ENCODE results near the gene CLIC2.
"Not testable (repeated sequence)": the region's sequence is repeated elsewhere in the genome, so short reads cannot be mapped to it uniquely, and the experiment has no call there.

Gene CLIC2

DNA sequence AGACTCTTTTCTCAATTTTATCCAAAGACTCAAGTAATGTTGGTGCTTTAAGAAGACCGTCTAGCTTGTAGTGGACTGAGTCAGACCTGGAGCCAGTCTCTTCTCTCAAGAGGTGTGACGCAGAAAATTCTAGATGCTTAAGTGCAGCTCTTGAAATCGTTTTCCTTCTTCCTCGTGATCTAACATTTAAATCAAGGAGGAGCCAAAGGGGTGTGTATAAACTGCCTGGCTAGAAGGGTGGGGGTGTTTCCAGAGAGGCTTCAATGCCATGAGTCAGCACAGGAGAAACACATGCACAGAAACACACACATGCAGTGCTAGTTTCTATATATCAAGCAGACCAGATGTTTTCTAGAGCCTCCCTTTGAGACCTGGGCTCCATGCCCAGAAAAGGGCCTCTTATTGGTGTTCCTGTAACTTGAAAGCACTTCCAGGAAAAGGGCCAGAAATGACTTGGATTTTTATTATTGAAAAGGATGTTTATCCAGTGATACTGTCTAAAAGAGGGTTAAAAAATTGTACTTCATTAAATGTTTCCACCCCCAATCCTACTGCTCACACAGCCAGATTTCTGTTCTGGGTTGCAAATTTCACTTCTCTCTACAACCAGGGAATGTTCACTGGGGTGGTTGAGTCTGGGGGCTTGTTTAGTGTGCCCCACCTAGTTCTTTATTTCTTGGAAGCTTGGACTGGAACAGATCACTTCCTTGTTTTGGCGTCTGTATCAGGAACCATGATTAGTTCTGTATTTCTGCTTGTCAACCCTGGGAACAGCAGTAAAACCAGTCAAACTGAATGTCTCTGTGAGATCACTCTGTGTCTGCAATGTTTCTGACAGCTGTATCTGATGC, at the start of gene CLIC2:
Gene CLIC2, minus strand, starts transcription at position 129 of the 851 bp plus-strand sequence. CDS start 187 bp downstream, outside the sequence.
- Mint-ChIP-seq H3K36me3 (no peaks in the 10 kb centered on the region), H3K4me3 (no peak within 1 kb of the TSS), H3K27ac (no peak within 1 kb of the TSS), H3K4me1 (no peaks in the 10 kb centered on the region), H3K9me3 (no peaks in the 10 kb centered on the region)
- no peak for DNase-seq (ENCODE audit: low spot score in 2 of 2)
- no peak for ATAC-seq

GRCh38 chrX:155382529-155382967, 48.1 kb upstream of the CLIC2 start:
- DNase-seq (ENCODE audit: low spot score in 2 of 2); H3K36me3 Mint-ChIP-seq; H3K4me1 Mint-ChIP-seq; H3K4me3 Mint-ChIP-seq; H3K27ac Mint-ChIP-seq; H3K9me3 Mint-ChIP-seq: not testable (repeated sequence)
- ATAC-seq, result peak; percentile 55

DNA sequence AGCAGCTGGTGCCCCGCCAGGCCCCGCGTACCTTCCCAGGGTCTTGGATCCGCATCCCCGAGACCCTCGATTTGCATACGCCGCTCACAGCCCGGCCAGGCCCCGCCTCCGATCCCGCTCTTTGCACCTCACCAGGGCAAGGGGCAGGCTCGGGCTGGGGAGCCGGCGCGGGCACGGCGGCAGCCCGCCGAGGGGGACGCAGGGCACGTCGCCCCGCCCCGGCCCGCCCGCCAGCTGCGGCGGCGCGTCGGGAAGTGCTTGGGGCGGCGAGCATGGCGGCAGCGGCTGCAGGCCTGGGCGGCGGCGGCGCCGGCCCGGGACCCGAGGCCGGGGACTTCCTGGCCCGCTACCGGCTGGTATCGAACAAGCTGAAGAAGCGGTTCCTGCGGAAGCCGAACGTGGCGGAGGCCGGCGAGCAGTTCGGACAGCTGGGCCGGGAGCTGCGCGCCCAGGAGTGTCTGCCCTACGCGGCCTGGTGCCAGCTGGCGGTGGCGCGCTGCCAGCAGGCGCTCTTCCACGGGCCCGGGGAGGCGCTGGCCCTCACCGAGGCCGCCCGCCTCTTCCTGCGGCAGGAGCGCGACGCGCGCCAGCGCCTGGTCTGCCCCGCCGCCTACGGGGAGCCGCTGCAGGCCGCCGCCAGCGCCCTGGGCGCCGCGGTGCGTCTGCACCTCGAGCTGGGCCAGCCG, 47.6 kb upstream of the CLIC2 start, which contains the start of gene F8A2:
Gene F8A2, plus strand, starts transcription at position 253 of the 686 bp plus-strand sequence. Its CDS starts 20 bp downstream, at position 273.
- H3K4me1 Mint-ChIP-seq; H3K9me3 Mint-ChIP-seq; H3K36me3 Mint-ChIP-seq; H3K27ac Mint-ChIP-seq; DNase-seq (ENCODE audit: low spot score in 2 of 2); H3K4me3 Mint-ChIP-seq: not testable (repeated sequence)
- ATAC-seq, result peak; percentile 80

DNA sequence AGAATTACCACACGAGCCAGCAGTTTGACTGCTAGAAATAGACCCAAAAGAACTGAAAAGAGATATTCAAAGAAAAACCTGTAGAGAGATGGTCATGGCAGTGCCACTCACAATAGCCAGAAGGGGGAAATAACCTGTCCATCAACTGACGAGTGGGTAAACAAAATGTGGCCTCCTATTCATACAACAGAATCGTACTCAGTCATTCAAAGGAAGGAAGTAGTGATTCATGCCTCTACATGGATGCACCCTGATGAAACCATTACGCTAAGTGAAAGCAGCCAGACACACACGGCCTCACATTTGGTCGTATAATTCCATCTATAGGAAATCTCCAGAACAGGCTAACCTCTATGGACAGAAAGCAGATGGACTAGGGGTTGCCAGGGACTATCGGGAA, 45.4 kb upstream of the CLIC2 start:
- DNase-seq (ENCODE audit: low spot score in 2 of 2); H3K27ac Mint-ChIP-seq; H3K4me3 Mint-ChIP-seq; H3K4me1 Mint-ChIP-seq; H3K9me3 Mint-ChIP-seq; H3K36me3 Mint-ChIP-seq: not testable (repeated sequence)
- ATAC-seq, result peak; percentile 81

DNA sequence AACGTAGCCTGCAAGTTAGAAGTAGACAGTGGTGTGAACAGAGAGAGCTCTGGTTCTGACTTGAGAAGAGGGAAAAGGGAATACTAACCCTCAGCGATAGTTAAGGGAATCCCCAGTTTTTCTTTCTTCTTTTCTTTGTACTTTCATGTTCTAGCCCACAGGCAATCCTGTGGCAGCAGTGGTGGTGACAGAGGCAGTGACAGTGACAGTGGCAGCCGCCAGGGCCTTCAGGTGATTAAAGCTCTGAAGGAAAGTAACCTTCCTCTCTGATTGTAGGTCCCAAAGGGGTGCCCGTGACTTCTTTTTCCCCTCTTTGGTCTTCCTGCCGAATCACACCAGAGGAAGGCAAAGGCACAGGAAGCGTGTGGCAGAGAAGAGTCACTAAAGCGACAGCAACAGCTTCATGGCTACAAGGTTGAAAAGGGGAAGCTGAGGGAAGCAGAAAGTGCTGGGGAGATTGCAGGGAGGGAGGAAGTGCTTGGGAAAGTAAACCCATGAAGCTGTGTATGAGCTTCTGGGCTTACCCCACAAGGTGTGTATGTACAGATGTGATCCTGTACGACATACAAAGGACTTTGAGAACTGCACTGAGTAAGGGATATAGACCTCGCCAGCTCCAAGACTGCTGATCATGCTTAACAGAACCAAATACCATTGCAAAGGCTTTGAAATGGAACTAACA, 39.5 kb upstream of the CLIC2 start:
- not testable (repeated sequence) for H3K36me3 Mint-ChIP-seq; H3K9me3 Mint-ChIP-seq; H3K27ac Mint-ChIP-seq; H3K4me3 Mint-ChIP-seq; H3K4me1 Mint-ChIP-seq; DNase-seq (ENCODE audit: low spot score in 2 of 2)
- ATAC-seq, result peak; percentile 68

- H3K4me3 Mint-ChIP-seq; DNase-seq (ENCODE audit: low spot score in 2 of 2); H3K9me3 Mint-ChIP-seq; H3K27ac Mint-ChIP-seq; H3K4me1 Mint-ChIP-seq; ATAC-seq; H3K36me3 Mint-ChIP-seq: not testable (repeated sequence)
These were observed 29.3 kb upstream of the CLIC2 start for GRCh38 chrX:155363712-155364111.

DNA sequence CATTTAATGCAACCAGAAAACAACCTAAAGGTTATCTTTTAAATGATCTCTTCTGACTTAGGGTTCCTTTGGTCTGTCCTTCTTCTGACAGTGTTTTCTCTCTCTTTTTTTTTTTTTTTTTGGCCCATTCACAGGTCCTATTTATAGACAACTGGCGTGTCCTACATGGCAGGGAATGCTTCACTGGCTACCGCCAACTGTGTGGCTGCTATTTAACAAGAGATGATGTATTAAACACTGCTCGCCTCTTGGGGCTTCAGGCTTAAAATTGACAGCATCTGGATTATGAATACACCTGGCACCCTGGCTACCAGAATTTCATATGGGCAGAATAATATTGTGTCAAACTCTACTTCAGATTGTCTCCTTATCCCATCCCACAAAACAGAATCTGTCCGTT, 15.0 kb upstream of the CLIC2 start:
- not testable (repeated sequence) for H3K4me1 Mint-ChIP-seq; H3K36me3 Mint-ChIP-seq; H3K4me3 Mint-ChIP-seq; DNase-seq (ENCODE audit: low spot score in 2 of 2); H3K9me3 Mint-ChIP-seq; H3K27ac Mint-ChIP-seq; ATAC-seq

GRCh38 chrX:155345689-155346088, 11.3 kb upstream of the CLIC2 start:
- H3K9me3 Mint-ChIP-seq; H3K4me1 Mint-ChIP-seq; ATAC-seq; H3K36me3 Mint-ChIP-seq; H3K27ac Mint-ChIP-seq; H3K4me3 Mint-ChIP-seq; DNase-seq (ENCODE audit: low spot score in 2 of 2): not testable (repeated sequence)

GRCh38 chrX:155335337-155335712, 911 bp upstream of the CLIC2 start:
- not testable (repeated sequence) for H3K4me3 Mint-ChIP-seq; DNase-seq (ENCODE audit: low spot score in 2 of 2); H3K36me3 Mint-ChIP-seq; H3K27ac Mint-ChIP-seq; H3K9me3 Mint-ChIP-seq; H3K4me1 Mint-ChIP-seq; ATAC-seq

DNA sequence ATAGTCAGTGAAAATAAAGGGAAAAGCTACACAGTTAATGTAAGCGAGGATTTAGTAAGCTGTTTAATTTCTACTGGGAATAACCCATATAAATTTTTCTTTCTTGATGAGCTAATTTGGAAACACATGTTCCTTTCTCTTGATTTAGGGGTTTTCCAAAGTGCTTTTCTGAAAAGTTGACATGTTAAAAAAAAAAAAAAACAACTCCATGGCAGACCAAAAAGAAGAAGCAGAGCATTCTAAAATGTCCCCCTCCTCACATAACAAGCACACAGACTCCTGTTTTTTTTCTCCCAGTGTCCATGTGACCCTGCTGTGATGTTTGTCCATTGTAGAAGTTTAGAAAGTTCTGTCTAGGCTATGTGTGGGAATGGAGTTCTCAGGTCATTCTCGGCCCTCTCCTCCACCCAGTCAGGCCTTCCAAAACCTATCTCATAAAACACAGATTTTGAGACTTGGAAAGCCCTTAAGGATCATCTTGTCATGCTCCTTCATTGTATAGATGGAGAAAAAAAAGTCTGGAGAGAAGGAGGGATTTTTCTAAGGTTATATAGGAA, 792 bp downstream of the CLIC2 start:
- Mint-ChIP-seq H3K27ac (no peak overlapping the region), H3K4me1 (no peaks in the 10 kb centered on the region), H3K36me3 (no peaks in the 10 kb centered on the region), H3K4me3 (no peak overlapping the region), H3K9me3 (no peaks in the 10 kb centered on the region)
- ATAC-seq (no peak), DNase-seq (ENCODE audit: low spot score in 2 of 2) (no peak)

DNA sequence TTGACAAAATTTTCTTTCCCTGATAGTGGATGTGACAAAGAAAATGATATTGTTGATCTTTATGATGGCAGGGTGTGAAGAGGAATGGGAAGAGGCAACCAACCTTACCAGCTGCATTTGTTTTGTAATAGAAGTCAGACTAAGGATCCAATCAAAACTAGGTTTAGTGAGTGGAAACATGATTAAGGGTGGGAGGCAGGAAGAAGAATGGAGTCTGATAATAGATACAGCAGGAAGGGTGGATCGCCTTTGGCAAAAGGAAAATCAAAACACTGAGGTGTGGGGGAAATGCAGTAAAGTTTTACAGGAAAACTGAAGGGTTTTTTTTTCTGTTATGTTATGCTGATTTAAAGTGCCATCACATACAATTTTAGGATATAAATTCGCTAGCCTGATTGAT, 3.4 kb downstream of the CLIC2 start:
- Mint-ChIP-seq H3K27ac (no peak overlapping the region), H3K9me3 (no peaks in the 10 kb centered on the region), H3K4me1 (no peaks in the 10 kb centered on the region), H3K4me3 (no peak overlapping the region), H3K36me3 (no peaks in the 10 kb centered on the region)
- ATAC-seq, result no peak
- DNase-seq (ENCODE audit: low spot score in 2 of 2), result no peak

DNA sequence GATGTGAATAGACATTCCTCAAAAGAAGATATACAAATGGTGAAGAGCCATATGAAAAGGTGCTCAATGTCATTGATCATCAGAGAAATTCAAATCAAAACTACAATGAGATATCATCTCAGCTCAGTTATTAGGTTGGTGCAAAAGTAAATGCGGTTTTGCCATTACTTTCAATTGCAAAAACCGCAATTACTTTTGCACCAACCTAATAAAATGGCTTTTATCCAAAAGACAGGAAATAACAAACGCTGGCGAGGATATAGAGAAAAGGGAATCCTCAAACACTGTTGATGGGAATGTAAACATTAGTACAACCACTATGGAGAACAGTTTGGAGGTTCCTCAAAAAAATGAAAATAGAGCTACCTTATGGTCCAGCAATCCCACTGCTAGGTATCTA, 5.1 kb downstream of the CLIC2 start:
- H3K9me3 Mint-ChIP-seq, result no peaks in the 10 kb centered on the region

GRCh38 chrX:155326610-155327009, 7.8 kb downstream of the CLIC2 start:
- H3K9me3 Mint-ChIP-seq, result no peaks in the 10 kb centered on the region
- no peak overlapping the region for H3K27ac Mint-ChIP-seq
- no peak overlapping the region for H3K4me3 Mint-ChIP-seq
- no peaks in the 10 kb centered on the region for H3K36me3 Mint-ChIP-seq
- H3K4me1 Mint-ChIP-seq, result no peaks in the 10 kb centered on the region
- no peak for ATAC-seq
- no peak for DNase-seq (ENCODE audit: low spot score in 2 of 2)

More for the DNA sequence above, 5.1 kb downstream of the CLIC2 start:
- DNase-seq (ENCODE audit: low spot score in 2 of 2) (no peak), ATAC-seq (no peak)
- H3K36me3 Mint-ChIP-seq, result no peaks in the 10 kb centered on the region
- no peak overlapping the region for H3K4me3 Mint-ChIP-seq
- no peak overlapping the region for H3K27ac Mint-ChIP-seq
- no peaks in the 10 kb centered on the region for H3K4me1 Mint-ChIP-seq

DNA sequence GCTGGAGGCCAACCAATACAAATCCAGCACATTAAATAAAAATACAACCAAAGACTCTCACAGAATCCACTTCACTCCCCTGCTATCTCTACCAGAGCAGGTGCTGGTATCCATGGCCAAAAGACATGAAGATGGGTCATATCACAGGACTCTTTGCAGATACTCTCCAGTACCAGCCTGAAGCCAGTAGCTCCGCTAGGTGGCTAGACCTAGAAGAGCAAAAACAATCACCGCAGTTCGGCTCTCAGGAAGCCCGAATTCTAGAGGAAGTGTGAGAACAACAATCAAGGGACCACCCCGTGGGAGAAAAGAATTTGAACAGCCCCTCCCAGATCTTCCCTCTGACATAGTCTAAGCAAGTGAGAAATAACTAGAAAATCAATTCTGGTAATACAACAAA, 20.2 kb downstream of the CLIC2 start:
- DNase-seq (ENCODE audit: low spot score in 2 of 2) (no peak), ATAC-seq (no peak)
- Mint-ChIP-seq H3K36me3 (no peaks in the 10 kb centered on the region), H3K4me1 (no peaks in the 10 kb centered on the region), H3K4me3 (no peak overlapping the region), H3K9me3 (no peaks in the 10 kb centered on the region), H3K27ac (no peak overlapping the region)

DNA sequence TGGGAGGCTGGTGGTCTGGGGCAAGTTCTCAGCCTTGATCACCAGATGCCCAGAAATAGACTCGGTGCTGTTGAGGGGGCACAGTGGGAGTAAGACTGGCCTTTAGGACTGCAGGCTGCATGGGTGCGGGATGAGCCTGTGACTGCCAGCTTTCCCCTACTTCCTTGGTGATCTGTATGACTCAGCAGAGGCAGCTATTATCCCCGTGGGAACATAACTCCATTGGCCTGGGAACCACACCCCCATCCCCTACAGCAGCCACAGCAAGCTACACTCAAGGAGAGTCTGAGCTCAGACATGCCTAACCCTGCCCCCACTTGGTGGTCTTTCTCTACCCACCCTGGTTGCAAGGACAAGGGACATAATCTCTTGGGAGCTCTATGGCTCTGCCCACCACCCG, 20.6 kb downstream of the CLIC2 start:
- no peak overlapping the region for H3K27ac Mint-ChIP-seq
- no peaks in the 10 kb centered on the region for H3K9me3 Mint-ChIP-seq
- H3K4me1 Mint-ChIP-seq, result no peaks in the 10 kb centered on the region
- DNase-seq (ENCODE audit: low spot score in 2 of 2) (no peak), ATAC-seq (no peak)
- no peaks in the 10 kb centered on the region for H3K36me3 Mint-ChIP-seq
- no peak overlapping the region for H3K4me3 Mint-ChIP-seq

All from stimulated activated effector memory CD8-positive, alpha-beta T cell treated with anti-CD3 and anti-CD28 coated beads, Interleukin-12 subunit alpha, Interleukin-12 subunit beta, amount 100 ng/mL, for 72 hours (primary cell).